GM21723 (cell line): ENCODE data around the gene MYO18A.
"Not testable (repeated sequence)": the region's sequence is repeated elsewhere in the genome, so short reads cannot be mapped to it uniquely, and the experiment has no call there.

Experiments used
- ATAC-seq: cut with Tn5 transposase; IDR thresholded peaks from one replicate; pipeline ENCODE4 v1.9.1; 2021; ENCODE audit warnings: mild to moderate bottlenecking, moderate library complexity; ENCODE audit not compliant: unreplicated experiment

Gene MYO18A

GRCh38 chr17:29195465-29196081 is 15.4 kb upstream of the MYO18A start:
- ATAC-seq, result no peak

GRCh38 chr17:29194669-29195068 is 14.5 kb upstream of the MYO18A start:
- no peak for ATAC-seq

GRCh38 chr17:29193146-29193545 is 12.9 kb upstream of the MYO18A start:
- no peak for ATAC-seq

GRCh38 chr17:29190592-29191207 is 10.5 kb upstream of the MYO18A start:
- ATAC-seq, result no peak

- ATAC-seq, result no peak
Observed at GRCh38 chr17:29190039-29190438, 9.8 kb upstream of the MYO18A start.

GRCh38 chr17:29189355-29189754 is 9.2 kb upstream of the MYO18A start:
- no peak for ATAC-seq

- no peak for ATAC-seq
Observed at GRCh38 chr17:29181226-29181625, 1.0 kb upstream of the MYO18A start.

- ATAC-seq, result no peak
Observed at GRCh38 chr17:29180788-29181160, 576 bp upstream of the MYO18A start.

GRCh38 chr17:29179232-29180033 is 765 bp downstream of the MYO18A start:
- ATAC-seq, result no peak

- ATAC-seq, result no peak
Observed at GRCh38 chr17:29178750-29179231, 1.4 kb downstream of the MYO18A start.

- ATAC-seq, result no peak
Observed at GRCh38 chr17:29177871-29178749, 2.1 kb downstream of the MYO18A start.

GRCh38 chr17:29177541-29177870 is 2.7 kb downstream of the MYO18A start:
- no peak for ATAC-seq

- ATAC-seq, result no peak
Observed at GRCh38 chr17:29176558-29177351, 3.4 kb downstream of the MYO18A start.

GRCh38 chr17:29175349-29175748 is 4.8 kb downstream of the MYO18A start:
- no peak for ATAC-seq

GRCh38 chr17:29172589-29172988 is 7.6 kb downstream of the MYO18A start:
- ATAC-seq, result no peak

GRCh38 chr17:29170682-29171081 is 9.5 kb downstream of the MYO18A start:
- no peak for ATAC-seq

- ATAC-seq, result no peak
Observed at GRCh38 chr17:29169806-29170591, 10.2 kb downstream of the MYO18A start.

GRCh38 chr17:29168759-29169126 is 11.5 kb downstream of the MYO18A start:
- not testable (repeated sequence) for ATAC-seq

GRCh38 chr17:29168079-29168758 is 12.0 kb downstream of the MYO18A start:
- no peak for ATAC-seq
